Neural cell (in vitro differentiated cells): Measurements from ENCODE around the gene GNA12. TPM values are rescaled to one million over a fixed set of nuclear protein-coding genes. Genes with fewer than 3 reads are reported as not detected.
"Not testable (repeated sequence)": the region's sequence is repeated elsewhere in the genome, so short reads cannot be mapped to it uniquely, and the experiment has no call there.

ENCODE experiments used
- H2AFZ ChIP-seq: fragments of 200-600, 300-800 bp; sonication (generic), shearing (Covaris generic); 2 replicates; pipeline ENCODE4 v1.6.0; 2014; ENCODE audit warnings: low read depth, mild to moderate bottlenecking, antibody characterized with exemption, low read length, moderate library complexity
- H3F3A ChIP-seq: fragments of 200-600 bp; shearing (Covaris generic); 2 replicates; pipeline ENCODE4 v1.6.1; 2016; ENCODE audit warnings: mild to moderate bottlenecking, moderate library complexity, mixed read lengths, antibody characterized with exemption, low read length; ENCODE audit not compliant: insufficient read depth, poor library complexity, severe bottlenecking
- H3K27ac ChIP-seq: fragments of 200-600, 300-800 bp; sonication (generic), shearing (Covaris generic); 2 replicates; pipeline ENCODE4 v1.5.1; 2014; ENCODE audit warnings: mild to moderate bottlenecking, low read length, moderate library complexity
- H3K27me3 ChIP-seq: fragments of 300-800, 200-600 bp; sonication (generic), shearing (Covaris generic); 2 replicates; pipeline ENCODE4 v1.6.0; 2014; ENCODE audit warnings: mild to moderate bottlenecking, low read depth, low read length, moderate library complexity; ENCODE audit not compliant: insufficient read depth
- H3K36me3 ChIP-seq: fragments of 300-800, 200-600 bp; sonication (generic), shearing (Covaris generic); 2 replicates; pipeline ENCODE4 v1.5.1; 2014; ENCODE audit warnings: mild to moderate bottlenecking, antibody characterized with exemption, low read length, moderate library complexity; ENCODE audit not compliant: insufficient read depth
- H3K4me2 ChIP-seq: fragments of 300-800, 200-600 bp; sonication (generic), shearing (Covaris generic); 2 replicates; pipeline ENCODE4 v1.6.0; 2014; ENCODE audit warnings: mild to moderate bottlenecking, low read length
- H3K4me3 ChIP-seq: fragments of 300-800, 200-600 bp; sonication (generic), shearing (Covaris generic); 2 replicates; pipeline ENCODE4 v1.5.1; 2014; ENCODE audit warnings: mild to moderate bottlenecking, low read length, moderate library complexity
- H3K79me2 ChIP-seq: fragments of 200-600 bp; shearing (Covaris generic); replicated peaks from 2 replicates; pipeline ENCODE4 v1.6.0; 2014; ENCODE audit warnings: mild to moderate bottlenecking, low read length, moderate library complexity; ENCODE audit not compliant: insufficient read depth
- H3K9ac ChIP-seq: fragments of 300-800, 200-600 bp; sonication (generic), shearing (Covaris generic); 2 replicates; pipeline ENCODE4 v1.6.1; 2016; ENCODE audit warnings: mild to moderate bottlenecking, low read length, mixed read lengths
- H3K9me2 ChIP-seq: fragments of 200-600 bp; shearing (Covaris generic); 2 replicates; pipeline ENCODE4 v1.6.1; 2016; ENCODE audit warnings: mild to moderate bottlenecking, low read length, mixed read lengths; ENCODE audit not compliant: insufficient read depth
- H3K9me3 ChIP-seq: fragments of 200-600, 300-800 bp; sonication (generic), shearing (Covaris generic); 2 replicates; pipeline ENCODE4 v1.6.1; 2016; ENCODE audit warnings: mild to moderate bottlenecking, mixed run types, low read length, moderate library complexity, mixed read lengths
- H4K20me1 ChIP-seq: fragments of 200-600 bp; shearing (Covaris generic); 2 replicates; pipeline ENCODE4 v1.6.1; 2016; ENCODE audit warnings: mild to moderate bottlenecking, mixed run types; ENCODE audit not compliant: insufficient read depth
- EP300 ChIP-seq: fragments of 450-650 bp; conservative IDR thresholded peaks from 2 replicates; pipeline ENCODE4 v1.6.1; 2014; ENCODE audit warnings: antibody characterized with exemption, mild to moderate bottlenecking, moderate library complexity; ENCODE audit not compliant: poor library complexity, severe bottlenecking
- EZH2 ChIP-seq: fragments of 200-600, 300-800 bp; shearing (Covaris generic), sonication (generic); IDR thresholded peaks from 2 replicates; pipeline ENCODE4 v1.6.1; 2014; ENCODE audit warnings: antibody characterized with exemption, low read length, borderline replicate concordance, mild to moderate bottlenecking; ENCODE audit not compliant: insufficient read depth, poor library complexity, severe bottlenecking
- MXI1 ChIP-seq: fragments of 450-650 bp; conservative IDR thresholded peaks from 2 replicates; pipeline ENCODE4 v1.6.1; 2014; ENCODE audit warnings: antibody characterized with exemption, mild to moderate bottlenecking; ENCODE audit not compliant: poor library complexity, severe bottlenecking
- RAD21 ChIP-seq: fragments of 450-650 bp; conservative IDR thresholded peaks from 2 replicates; pipeline ENCODE4 v1.6.1; 2014; ENCODE audit warnings: antibody characterized with exemption, mild to moderate bottlenecking, moderate library complexity
- SMC3 ChIP-seq: fragments of 450-650 bp; conservative IDR thresholded peaks from 2 replicates; pipeline ENCODE4 v1.6.1; 2014; ENCODE audit warnings: antibody characterized with exemption, mild to moderate bottlenecking, moderate library complexity; ENCODE audit not compliant: poor library complexity
- TAF1 ChIP-seq: IDR thresholded peaks from 2 replicates; pipeline ENCODE4 v1.6.1; 2012; ENCODE audit warnings: low read depth
- polyA plus RNA-seq: library from polyadenylated mRNA; depleted of rRNA; stranded (reverse); fragments of >200 nt; gene quantifications from 2 replicates; pipeline ENCODE4 v1.2.3, GENCODE V29; 2014
- TF ChIP-seq, protein P1 (sequence below): fragments of 450-650 bp; IDR thresholded peaks from 2 replicates; pipeline ENCODE4 v1.5.1; 2014; ENCODE audit warnings: antibody characterized with exemption, mild to moderate bottlenecking, moderate library complexity; ENCODE audit not compliant: poor library complexity, severe bottlenecking

GNA12 gene
- polyA plus RNA-seq, 1 donor from 2014 or later = 15.5 TPM

DNA sequence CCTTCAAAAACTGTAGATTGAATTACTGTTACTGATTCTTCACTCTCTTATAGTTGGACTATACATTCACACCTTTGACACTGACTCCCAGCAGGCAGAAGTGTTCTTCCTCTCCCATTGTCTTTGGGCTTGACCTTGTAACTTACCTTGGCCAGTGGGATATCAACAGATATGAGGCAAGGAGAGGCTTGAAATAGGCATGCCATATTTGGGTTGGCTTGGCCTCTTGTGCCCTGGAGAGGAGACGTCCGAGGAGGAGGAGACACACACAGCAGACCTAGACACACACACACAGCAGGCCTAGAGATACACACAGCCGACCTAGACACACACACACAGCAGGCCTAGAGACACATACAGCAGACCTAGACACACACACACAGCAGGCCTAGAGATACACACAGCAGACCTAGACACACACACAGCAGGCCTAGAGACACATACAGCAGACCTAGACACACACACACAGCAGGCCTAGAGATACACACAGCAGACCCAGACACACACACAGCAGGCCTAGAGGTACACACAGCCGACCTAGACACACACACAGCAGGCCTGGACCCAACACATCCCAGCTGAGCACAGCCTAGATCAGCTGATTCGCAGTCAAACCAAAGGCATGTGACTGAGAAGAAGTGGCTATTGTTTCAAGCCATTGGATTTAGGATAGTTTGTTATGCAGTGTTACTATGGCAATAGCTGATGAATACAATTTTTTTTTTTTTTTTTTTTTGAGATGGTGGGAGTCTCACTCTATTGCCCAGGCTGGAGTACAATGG is 12.5 kb upstream of the GNA12 start:
- Histone ChIP-seq H3K36me3 (no peaks in the 10 kb centered on the region), H2AFZ (no peak overlapping the region)

DNA sequence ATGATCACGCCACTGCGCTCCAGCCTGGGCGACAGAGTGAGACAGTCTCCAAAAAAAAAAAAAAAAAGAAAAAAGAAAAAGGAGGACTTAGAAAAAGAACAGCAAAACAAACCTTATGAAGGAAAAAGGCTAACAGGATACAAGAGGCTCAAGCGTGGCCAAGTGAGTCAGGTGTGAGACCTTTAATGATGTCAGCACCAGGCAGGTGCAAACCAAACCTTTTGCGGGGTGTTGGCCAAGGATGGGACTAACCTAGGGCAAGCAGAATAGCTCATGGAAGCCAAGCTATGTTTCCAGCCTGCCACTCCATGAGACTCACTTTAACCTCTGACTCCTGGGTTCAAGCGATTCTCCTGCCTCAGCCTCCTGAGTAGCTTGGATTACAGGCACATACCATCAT is 11.3 kb upstream of the GNA12 start:
- Histone ChIP-seq H3K4me3 (no peak overlapping the region), H3K79me2 (no peaks in the 10 kb centered on the region), H3K4me2 (no peak overlapping the region), H4K20me1 (no peaks in the 10 kb centered on the region), H2AFZ (no peak overlapping the region), H3K36me3 (no peaks in the 10 kb centered on the region), H3K27ac (no peak overlapping the region), H3F3A (no peaks in the 10 kb centered on the region), H3K9me3 (no peaks in the 10 kb centered on the region), H3K27me3 (no peaks in the 10 kb centered on the region), H3K9me2 (no peaks in the 10 kb centered on the region), H3K9ac (no peak overlapping the region)
- TF ChIP-seq EP300 = no peak
- TF ChIP-seq MXI1 = no peak
- TF ChIP-seq TAF1 = no peak

More for the DNA sequence above, 12.5 kb upstream of the GNA12 start:
- H3K27ac ChIP-seq = peak overlapping the region; percentile 83
- peak overlapping the region; percentile 41 for H3K9ac ChIP-seq
- no peaks in the 10 kb centered on the region for H3K79me2 ChIP-seq
- no peak overlapping the region for H3K4me3 ChIP-seq
- no peak overlapping the region for H3K4me2 ChIP-seq
- no peaks in the 10 kb centered on the region for H3F3A ChIP-seq
- TF ChIP-seq RAD21 = no peak
- TF ChIP-seq, protein P1, sequence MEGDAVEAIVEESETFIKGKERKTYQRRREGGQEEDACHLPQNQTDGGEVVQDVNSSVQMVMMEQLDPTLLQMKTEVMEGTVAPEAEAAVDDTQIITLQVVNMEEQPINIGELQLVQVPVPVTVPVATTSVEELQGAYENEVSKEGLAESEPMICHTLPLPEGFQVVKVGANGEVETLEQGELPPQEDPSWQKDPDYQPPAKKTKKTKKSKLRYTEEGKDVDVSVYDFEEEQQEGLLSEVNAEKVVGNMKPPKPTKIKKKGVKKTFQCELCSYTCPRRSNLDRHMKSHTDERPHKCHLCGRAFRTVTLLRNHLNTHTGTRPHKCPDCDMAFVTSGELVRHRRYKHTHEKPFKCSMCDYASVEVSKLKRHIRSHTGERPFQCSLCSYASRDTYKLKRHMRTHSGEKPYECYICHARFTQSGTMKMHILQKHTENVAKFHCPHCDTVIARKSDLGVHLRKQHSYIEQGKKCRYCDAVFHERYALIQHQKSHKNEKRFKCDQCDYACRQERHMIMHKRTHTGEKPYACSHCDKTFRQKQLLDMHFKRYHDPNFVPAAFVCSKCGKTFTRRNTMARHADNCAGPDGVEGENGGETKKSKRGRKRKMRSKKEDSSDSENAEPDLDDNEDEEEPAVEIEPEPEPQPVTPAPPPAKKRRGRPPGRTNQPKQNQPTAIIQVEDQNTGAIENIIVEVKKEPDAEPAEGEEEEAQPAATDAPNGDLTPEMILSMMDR = no peak
- TF ChIP-seq MXI1 = no peak
- no peak for TF ChIP-seq TAF1
- TF ChIP-seq EZH2 = no peak
- TF ChIP-seq SMC3 = no peak
- no peaks in the 10 kb centered on the region for H3K27me3 ChIP-seq
- H3K9me2 ChIP-seq = no peaks in the 10 kb centered on the region
- H4K20me1 ChIP-seq = no peaks in the 10 kb centered on the region
- no peaks in the 10 kb centered on the region for H3K9me3 ChIP-seq

DNA sequence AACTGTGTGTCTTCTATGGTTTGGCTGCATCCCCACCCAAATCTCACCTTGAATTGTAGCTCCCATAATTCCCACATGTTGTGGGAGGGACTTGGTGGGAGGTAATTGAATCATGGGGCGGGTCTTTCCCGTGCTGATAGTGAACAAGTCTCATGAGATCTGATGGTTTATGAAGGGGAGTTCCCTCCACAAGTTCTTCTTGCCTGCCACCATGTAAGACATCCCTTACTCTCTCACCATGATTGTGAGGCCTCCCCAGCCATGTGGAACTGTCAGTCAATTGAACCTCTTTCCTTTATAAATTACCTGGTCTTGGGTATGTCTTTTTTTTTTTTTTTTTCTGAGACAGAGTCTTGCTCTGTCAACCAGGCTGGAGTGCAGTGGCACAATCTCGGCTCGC is 9.4 kb upstream of the GNA12 start:
- not testable (repeated sequence) for H3K4me3 ChIP-seq, H3F3A ChIP-seq, H3K4me2 ChIP-seq, H3K79me2 ChIP-seq, H3K9me2 ChIP-seq, H3K9me3 ChIP-seq, H4K20me1 ChIP-seq, H2AFZ ChIP-seq, H3K27me3 ChIP-seq, H3K36me3 ChIP-seq, H3K9ac ChIP-seq, H3K27ac ChIP-seq

DNA sequence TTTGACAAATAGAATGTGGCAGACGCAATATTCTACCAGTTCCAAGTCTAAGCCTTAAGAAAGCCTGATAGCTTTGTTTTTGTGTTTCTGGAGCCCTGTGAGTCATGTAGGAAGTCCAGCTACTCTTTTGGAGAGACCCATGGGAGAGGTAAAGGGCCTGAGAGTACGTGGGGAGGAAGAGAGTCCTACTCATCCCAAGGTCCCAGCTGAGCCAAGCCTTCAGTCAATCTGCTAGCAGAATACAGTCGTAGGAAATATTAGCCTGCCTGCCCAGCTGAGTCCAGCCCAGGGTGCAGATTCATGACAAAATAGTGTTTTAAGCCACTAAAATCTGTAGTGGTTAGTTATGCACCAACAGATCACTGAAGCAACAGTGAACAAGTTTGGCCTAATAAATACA is 9.0 kb upstream of the GNA12 start:
- Histone ChIP-seq H3K9me3 (no peaks in the 10 kb centered on the region), H3K4me3 (no peak overlapping the region), H3K27ac (no peak overlapping the region), H4K20me1 (no peaks in the 10 kb centered on the region), H2AFZ (no peak overlapping the region), H3K9me2 (no peaks in the 10 kb centered on the region), H3K27me3 (no peaks in the 10 kb centered on the region), H3K36me3 (no peaks in the 10 kb centered on the region), H3F3A (no peaks in the 10 kb centered on the region), H3K4me2 (no peak overlapping the region), H3K79me2 (no peaks in the 10 kb centered on the region), H3K9ac (no peak overlapping the region)
- TF ChIP-seq MXI1 = no peak
